22Rv1 (cell line): Measurements from ENCODE around the gene PEX26.
"Not testable (repeated sequence)": the region's sequence is repeated elsewhere in the genome, so short reads cannot be mapped to it uniquely, and the experiment has no call there.

Source experiments
- H3K27ac ChIP-seq: fragments of 450-650 bp; 2 replicates; pipeline ENCODE4 v1.5.1; 2017
- ZFX ChIP-seq: fragments of 450-650 bp; IDR thresholded peaks from 2 replicates; pipeline ENCODE4 v1.6.1; 2017; ENCODE audit warnings: antibody characterized with exemption, borderline replicate concordance
- TF ChIP-seq, protein P1 (sequence below): fragments of 450-650 bp; IDR thresholded peaks from 2 replicates; pipeline ENCODE4 v1.5.1; 2017; ENCODE audit warnings: mild to moderate bottlenecking

Gene PEX26

DNA sequence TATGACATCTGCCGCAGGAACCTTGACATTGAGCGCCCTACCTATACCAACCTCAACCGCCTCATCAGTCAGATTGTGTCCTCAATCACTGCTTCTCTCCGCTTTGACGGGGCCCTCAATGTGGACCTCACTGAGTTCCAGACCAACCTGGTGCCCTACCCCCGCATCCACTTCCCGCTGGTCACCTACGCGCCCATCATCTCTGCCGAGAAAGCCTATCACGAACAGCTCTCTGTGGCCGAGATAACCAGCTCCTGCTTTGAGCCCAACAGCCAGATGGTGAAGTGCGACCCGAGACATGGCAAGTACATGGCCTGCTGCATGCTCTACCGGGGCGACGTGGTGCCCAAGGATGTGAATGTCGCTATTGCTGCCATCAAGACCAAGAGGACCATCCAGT is 48.8 kb downstream of the PEX26 start:
- no peak for TF ChIP-seq ZFX
- TF ChIP-seq, protein P1, sequence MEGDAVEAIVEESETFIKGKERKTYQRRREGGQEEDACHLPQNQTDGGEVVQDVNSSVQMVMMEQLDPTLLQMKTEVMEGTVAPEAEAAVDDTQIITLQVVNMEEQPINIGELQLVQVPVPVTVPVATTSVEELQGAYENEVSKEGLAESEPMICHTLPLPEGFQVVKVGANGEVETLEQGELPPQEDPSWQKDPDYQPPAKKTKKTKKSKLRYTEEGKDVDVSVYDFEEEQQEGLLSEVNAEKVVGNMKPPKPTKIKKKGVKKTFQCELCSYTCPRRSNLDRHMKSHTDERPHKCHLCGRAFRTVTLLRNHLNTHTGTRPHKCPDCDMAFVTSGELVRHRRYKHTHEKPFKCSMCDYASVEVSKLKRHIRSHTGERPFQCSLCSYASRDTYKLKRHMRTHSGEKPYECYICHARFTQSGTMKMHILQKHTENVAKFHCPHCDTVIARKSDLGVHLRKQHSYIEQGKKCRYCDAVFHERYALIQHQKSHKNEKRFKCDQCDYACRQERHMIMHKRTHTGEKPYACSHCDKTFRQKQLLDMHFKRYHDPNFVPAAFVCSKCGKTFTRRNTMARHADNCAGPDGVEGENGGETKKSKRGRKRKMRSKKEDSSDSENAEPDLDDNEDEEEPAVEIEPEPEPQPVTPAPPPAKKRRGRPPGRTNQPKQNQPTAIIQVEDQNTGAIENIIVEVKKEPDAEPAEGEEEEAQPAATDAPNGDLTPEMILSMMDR: no peak
- H3K27ac ChIP-seq: no peak overlapping the region

DNA sequence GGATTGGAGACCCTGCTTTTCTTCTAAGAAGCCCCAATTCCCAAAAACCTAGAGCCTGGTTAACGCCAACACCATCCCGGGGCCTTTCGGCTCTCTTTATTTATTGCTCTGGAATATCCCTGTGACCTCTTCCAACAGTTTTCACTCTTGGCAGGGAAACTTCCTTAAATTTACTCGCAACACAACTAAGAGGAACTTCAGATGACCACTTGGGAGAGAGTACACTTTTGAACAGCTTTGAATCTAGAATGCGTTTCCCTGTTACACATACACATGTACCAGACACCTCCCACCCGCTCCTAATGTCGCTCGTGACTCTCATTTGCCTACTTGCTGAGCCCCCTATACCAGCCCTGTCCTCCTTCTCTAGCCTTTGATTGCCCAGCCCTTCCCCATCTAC is 52.2 kb downstream of the PEX26 start:
- H3K27ac ChIP-seq: no peak overlapping the region
- TF ChIP-seq, protein P1: no peak
- no peak for TF ChIP-seq ZFX

DNA sequence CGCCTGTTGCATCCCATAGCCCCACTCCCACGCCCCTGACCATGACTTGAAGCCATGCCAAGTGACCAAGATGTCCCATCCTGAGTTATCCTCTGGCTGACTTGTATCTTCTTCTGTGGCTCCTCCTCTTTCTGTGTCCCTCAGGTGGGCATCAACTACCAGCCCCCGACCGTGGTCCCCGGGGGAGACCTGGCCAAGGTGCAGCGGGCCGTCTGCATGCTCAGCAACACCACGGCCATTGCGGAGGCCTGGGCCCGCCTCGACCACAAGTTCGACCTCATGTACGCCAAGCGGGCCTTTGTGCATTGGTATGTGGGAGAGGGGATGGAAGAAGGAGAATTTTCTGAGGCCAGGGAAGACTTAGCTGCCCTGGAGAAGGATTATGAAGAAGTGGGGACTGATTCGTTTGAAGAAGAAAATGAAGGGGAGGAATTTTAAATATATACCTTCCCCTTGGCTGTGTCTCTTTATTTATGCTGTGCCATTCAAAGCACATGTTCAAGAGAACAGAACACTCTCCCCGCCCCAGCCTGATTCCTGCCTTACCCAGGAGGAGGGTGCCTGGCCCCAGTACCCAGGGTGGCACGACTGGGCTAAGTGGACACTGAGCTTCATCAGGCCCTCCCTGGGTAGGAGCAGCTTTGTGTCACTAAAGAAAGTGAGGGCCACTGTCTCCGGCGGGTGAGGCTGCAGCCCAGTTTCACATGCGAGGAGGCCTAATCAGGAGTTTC is 53.1 kb downstream of the PEX26 start:
- H3K27ac ChIP-seq: no peak overlapping the region
- no peak for TF ChIP-seq ZFX
- TF ChIP-seq, protein P1: no peak

DNA sequence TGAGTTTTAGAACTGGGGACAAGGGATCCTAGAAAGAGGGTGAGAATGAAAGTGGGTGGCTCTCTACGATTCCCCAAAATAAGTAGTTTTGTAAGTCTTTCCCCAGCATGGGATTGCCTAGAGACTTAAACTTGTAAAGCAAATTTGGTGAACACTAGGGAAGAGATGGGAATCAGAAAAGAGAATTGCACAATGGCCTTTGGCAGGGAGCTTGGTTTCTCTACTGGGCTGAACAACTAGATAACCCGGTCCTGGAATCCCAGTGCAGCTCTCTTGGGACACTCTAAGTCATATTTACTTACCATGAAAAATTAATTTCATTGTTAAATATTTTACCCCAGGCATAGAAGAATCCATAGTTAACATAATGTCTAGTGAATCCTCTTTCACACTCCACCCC is 55.7 kb downstream of the PEX26 start:
- no peak overlapping the region for H3K27ac ChIP-seq

DNA sequence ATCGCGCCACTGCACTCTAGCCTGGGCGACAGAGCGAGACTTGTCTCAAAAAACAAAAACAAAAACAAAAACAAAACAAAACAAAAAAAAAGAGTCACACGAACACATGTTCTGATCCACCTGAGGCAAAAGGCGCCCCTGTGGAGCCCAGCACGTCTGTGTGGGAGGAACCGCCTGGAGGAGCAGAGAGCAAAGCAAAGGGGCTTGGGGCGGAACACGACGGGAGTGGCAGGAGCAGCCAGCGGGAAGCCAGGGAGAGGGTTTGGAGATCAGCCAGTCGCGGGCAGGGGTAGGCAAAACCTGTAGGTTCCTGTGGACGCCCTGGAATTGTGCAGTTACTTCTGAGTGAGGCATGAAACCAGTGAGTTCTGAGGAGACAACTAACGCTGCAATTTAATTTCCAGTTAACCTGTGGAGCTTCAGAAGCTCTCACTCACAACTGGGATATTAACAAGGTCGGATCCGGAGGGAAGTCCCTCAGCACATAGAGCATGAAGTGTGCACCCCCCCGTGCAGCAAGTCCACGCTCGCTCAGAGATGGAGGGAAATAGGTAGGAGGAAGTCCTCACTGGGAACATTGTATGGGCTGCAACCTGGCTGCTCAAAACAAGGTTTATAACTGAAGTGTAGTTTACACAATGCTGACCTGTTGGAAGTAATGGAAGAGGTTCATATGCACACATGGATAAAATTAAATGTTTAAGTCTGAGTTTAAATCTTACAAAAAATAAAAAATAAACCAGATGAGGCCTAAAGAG is 59.0 kb downstream of the PEX26 start:
- TF ChIP-seq, protein P1: no peak
- TF ChIP-seq ZFX: no peak
- H3K27ac ChIP-seq: no peak overlapping the region

More for the DNA sequence above, 55.7 kb downstream of the PEX26 start:
- TF ChIP-seq ZFX: no peak
- TF ChIP-seq, protein P1: no peak

DNA sequence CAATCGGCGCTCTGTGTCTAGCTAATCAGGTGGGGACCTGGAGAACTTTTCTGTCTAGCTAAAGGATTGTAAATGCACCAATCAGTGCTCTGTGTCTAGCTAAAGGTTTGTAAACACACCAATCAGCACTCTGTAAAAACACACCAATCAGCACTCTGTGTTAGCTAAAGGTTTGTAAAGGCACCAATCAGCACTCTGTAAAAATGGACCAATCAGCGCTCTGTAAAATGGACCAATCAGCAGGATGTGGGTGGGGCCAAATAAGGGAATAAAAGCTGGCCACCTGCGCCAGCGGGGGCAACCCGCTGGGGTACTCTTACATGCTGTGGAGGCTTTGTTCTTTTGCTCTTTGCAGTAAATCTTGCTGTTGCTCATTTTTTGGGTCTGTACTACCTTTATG is 63.2 kb downstream of the PEX26 start:
- H3K27ac ChIP-seq: not testable (repeated sequence)

DNA sequence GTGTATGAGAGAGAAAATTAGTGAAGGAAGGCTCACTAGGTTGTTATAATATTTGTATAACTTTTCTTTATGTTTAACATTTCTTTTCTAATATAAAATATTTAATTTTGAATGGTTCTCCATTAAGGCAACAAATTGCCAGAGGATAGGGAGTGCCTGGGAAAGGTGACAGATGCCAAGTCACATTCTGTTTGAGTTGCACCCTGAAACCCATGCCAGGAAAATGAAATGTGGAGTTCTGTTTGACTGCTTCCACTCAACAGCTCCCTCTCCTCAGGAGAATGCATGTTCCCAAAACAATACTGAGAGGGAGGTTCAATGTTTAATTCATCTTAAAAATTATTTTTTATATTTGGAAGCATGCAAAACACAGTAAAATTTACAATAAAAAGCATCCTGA is 66.3 kb downstream of the PEX26 start:
- TF ChIP-seq ZFX: no peak
- TF ChIP-seq, protein P1: no peak
- no peak overlapping the region for H3K27ac ChIP-seq
